Smooth muscle cell (in vitro differentiated cells): ENCODE measurements around the gene TMEM109. TPM values are rescaled to one million over a fixed set of nuclear protein-coding genes. Genes with fewer than 3 reads are reported as not detected.

ENCODE experiments used
- DNase-seq: peaks from one replicate; lab custom pipeline; 2025; ENCODE audit not compliant: unreplicated experiment; lab: John Stamatoyannopoulos, UW
- H2AFZ ChIP-seq: fragments of 200-600 bp; sonication (generic); 2 replicates; pipeline ENCODE4 v1.6.0; 2016; ENCODE audit warnings: antibody characterized with exemption, low read depth, mild to moderate bottlenecking
- H3F3A ChIP-seq: fragments of 200-600 bp; sonication (generic); 2 replicates; pipeline ENCODE4 v1.6.0; 2017; ENCODE audit warnings: antibody characterized with exemption, low read depth
- H3K27ac ChIP-seq: fragments of 200-600 bp; sonication (generic); 2 replicates; pipeline ENCODE4 v1.5.1; 2016; ENCODE audit warnings: low read depth, mild to moderate bottlenecking
- H3K27me3 ChIP-seq: fragments of 200-600 bp; sonication (generic); 2 replicates; pipeline ENCODE4 v1.6.1; 2016; ENCODE audit warnings: low read depth, mild to moderate bottlenecking
- H3K36me3 ChIP-seq: fragments of 200-600 bp; sonication (generic); 2 replicates; pipeline ENCODE4 v1.5.1; 2016; ENCODE audit warnings: low read depth
- H3K4me1 ChIP-seq: fragments of 200-600 bp; sonication (generic); 2 replicates; pipeline ENCODE4 v1.5.1; 2016; ENCODE audit warnings: low read depth
- H3K4me2 ChIP-seq: fragments of 200-600 bp; sonication (generic); 2 replicates; pipeline ENCODE4 v1.6.0; 2016; ENCODE audit warnings: mild to moderate bottlenecking
- H3K4me3 ChIP-seq: fragments of 200-600 bp; sonication (generic); 2 replicates; pipeline ENCODE4 v1.5.1; 2016; ENCODE audit warnings: mild to moderate bottlenecking
- H3K79me2 ChIP-seq: fragments of 200-600 bp; sonication (generic); 2 replicates; pipeline ENCODE4 v1.6.0; 2016; ENCODE audit warnings: low read depth, mild to moderate bottlenecking
- H3K9ac ChIP-seq: fragments of 200-600 bp; sonication (generic); 2 replicates; pipeline ENCODE4 v1.6.0; 2016; ENCODE audit warnings: low read depth
- H3K9me3 ChIP-seq: fragments of 200-600 bp; sonication (generic); replicated peaks from 2 replicates; pipeline ENCODE4 v1.5.1; 2016; ENCODE audit warnings: low read depth
- H4K20me1 ChIP-seq: fragments of 200-600 bp; sonication (generic); 2 replicates; pipeline ENCODE4 v1.6.0; 2016; ENCODE audit warnings: low read depth
- CTCF ChIP-seq: fragments of 200-600 bp; sonication (generic); IDR thresholded peaks from 2 replicates; pipeline ENCODE4 v1.5.1; 2017; ENCODE audit warnings: borderline replicate concordance, mild to moderate bottlenecking, antibody characterized with exemption; ENCODE audit not compliant: insufficient read depth, poor library complexity, severe bottlenecking
- WGBS: methylation state at CpG from one replicate; pipeline ENCODE4 v1.1.7; 2016; ENCODE audit warnings: low lambda C conversion rate; 5-methylcytosine and 5-hydroxymethylcytosine counted together
- polyA plus RNA-seq: library from polyadenylated mRNA; unstranded; fragments of >200 nt; fragmentation: Nextera tagmentation; extraction: Ambion mirVana; gene quantifications from 2 replicates; pipeline ENCODE4 v1.2.1, GENCODE V29; 2016
- total RNA-seq: library from RNA; depleted of rRNA; stranded (reverse); fragments of >200 nt; gene quantifications from 2 replicates; pipeline ENCODE4 v1.2.3, GENCODE V29; 2014

The TMEM109 gene
- total and polyA plus RNA-seq, 2 experiments from 2014 or later = 19.8 to 107 TPM

GRCh38 chr11:60917267-60917666, 3.3 kb downstream of the TMEM109 start:
- peaks cover 32% of the 10 kb centered on the region for H3K79me2 ChIP-seq
- H3K4me3 ChIP-seq = no peak overlapping the region
- 100% methylated on average over 1 of the region's 1 CpG for WGBS
- no peaks in the 10 kb centered on the region for H3K27me3 ChIP-seq
- no peaks in the 10 kb centered on the region for H3K9me3 ChIP-seq
- H3K36me3 ChIP-seq = no peaks in the 10 kb centered on the region
- no peak overlapping the region for H3K9ac ChIP-seq
- no peak overlapping the region for H3K27ac ChIP-seq
- H2AFZ ChIP-seq = no peak overlapping the region
- DNase-seq = no peak
- H3K4me2 ChIP-seq = no peak overlapping the region
- TF ChIP-seq CTCF = no peak
- H4K20me1 ChIP-seq = peaks cover 19% of the 10 kb centered on the region
- peaks cover 16% of the 10 kb centered on the region for H3K4me1 ChIP-seq
- no peaks in the 10 kb centered on the region for H3F3A ChIP-seq

- Histone ChIP-seq H3K36me3 (no peaks in the 10 kb centered on the region), H3F3A (no peaks in the 10 kb centered on the region), H3K4me2 (no peak overlapping the region), H3K4me1 (peaks cover 12% of the 10 kb centered on the region), H2AFZ (no peak overlapping the region), H3K9me3 (no peaks in the 10 kb centered on the region), H3K27me3 (no peaks in the 10 kb centered on the region), H3K9ac (no peak overlapping the region), H3K79me2 (peaks cover 32% of the 10 kb centered on the region), H3K27ac (no peak overlapping the region), H4K20me1 (peaks cover 19% of the 10 kb centered on the region), H3K4me3 (no peak overlapping the region)
- DNase-seq = no peak
- TF ChIP-seq CTCF = no peak
- WGBS = 83% methylated on average over 4 of the region's 4 CpGs
Measured at GRCh38 chr11:60918251-60918938, 4.4 kb downstream of the TMEM109 start.

GRCh38 chr11:60918939-60919265, 4.9 kb downstream of the TMEM109 start:
- Histone ChIP-seq H3F3A (no peaks in the 10 kb centered on the region), H3K27ac (no peak overlapping the region), H3K27me3 (no peaks in the 10 kb centered on the region), H2AFZ (no peak overlapping the region), H3K9ac (no peak overlapping the region), H4K20me1 (peaks cover 19% of the 10 kb centered on the region), H3K4me1 (peaks cover 10% of the 10 kb centered on the region), H3K4me3 (no peak overlapping the region), H3K9me3 (no peaks in the 10 kb centered on the region), H3K79me2 (peaks cover 32% of the 10 kb centered on the region), H3K4me2 (no peak overlapping the region), H3K36me3 (no peaks in the 10 kb centered on the region)
- 41% methylated on average over 2 of the region's 2 CpGs for WGBS
- no peak for TF ChIP-seq CTCF
- no peak for DNase-seq

GRCh38 chr11:60919320-60919719, 5.4 kb downstream of the TMEM109 start:
- Histone ChIP-seq H3K9ac (no peak overlapping the region), H3K79me2 (peaks cover 32% of the 10 kb centered on the region), H3K36me3 (no peaks in the 10 kb centered on the region), H3K4me1 (peaks cover 10% of the 10 kb centered on the region), H3K27me3 (no peaks in the 10 kb centered on the region), H3K4me2 (no peak overlapping the region), H3F3A (no peaks in the 10 kb centered on the region), H3K27ac (no peak overlapping the region), H3K9me3 (no peaks in the 10 kb centered on the region), H2AFZ (no peak overlapping the region), H4K20me1 (peaks cover 19% of the 10 kb centered on the region), H3K4me3 (no peak overlapping the region)
- WGBS = 97% methylated on average over 1 of the region's 1 CpG
- DNase-seq = no peak
- no peak for TF ChIP-seq CTCF
